AML-193 (cell line): Measurements from ENCODE around the gene TNFRSF25.
"Not testable (repeated sequence)": the region's sequence is repeated elsewhere in the genome, so short reads cannot be mapped to it uniquely, and the experiment has no call there.

Experiments
- DNase-seq, 2 experiments: peaks; one replicate each; lab custom pipeline; 2025; lab: John Stamatoyannopoulos, UW

Gene TNFRSF25

GRCh38 chr1:6435547-6435946 is 30.4 kb downstream of the TNFRSF25 start:
- DNase-seq: no peak

- no peak for DNase-seq
Observed at GRCh38 chr1:6435129-6435528, 30.8 kb downstream of the TNFRSF25 start.

DNA sequence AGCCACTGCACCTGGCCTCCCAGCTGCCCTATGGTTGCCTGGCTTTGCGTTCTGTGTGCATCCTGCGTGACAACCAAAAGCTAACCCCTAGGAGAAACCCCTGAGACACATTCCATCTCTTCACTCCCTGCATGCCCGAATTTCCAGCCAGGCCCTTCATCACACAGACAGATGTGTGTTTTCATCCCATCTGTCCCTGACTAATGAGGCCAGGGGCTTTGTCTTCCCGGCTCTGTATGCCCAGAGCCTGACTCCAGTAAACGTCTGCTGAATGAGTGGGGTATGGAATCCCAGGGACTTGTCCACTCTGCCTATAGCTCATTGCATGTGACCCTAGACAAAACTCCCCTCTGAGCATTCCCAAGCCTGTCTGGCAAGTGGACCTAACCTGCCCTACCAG is 31.8 kb downstream of the TNFRSF25 start:
- no peak for DNase-seq

DNA sequence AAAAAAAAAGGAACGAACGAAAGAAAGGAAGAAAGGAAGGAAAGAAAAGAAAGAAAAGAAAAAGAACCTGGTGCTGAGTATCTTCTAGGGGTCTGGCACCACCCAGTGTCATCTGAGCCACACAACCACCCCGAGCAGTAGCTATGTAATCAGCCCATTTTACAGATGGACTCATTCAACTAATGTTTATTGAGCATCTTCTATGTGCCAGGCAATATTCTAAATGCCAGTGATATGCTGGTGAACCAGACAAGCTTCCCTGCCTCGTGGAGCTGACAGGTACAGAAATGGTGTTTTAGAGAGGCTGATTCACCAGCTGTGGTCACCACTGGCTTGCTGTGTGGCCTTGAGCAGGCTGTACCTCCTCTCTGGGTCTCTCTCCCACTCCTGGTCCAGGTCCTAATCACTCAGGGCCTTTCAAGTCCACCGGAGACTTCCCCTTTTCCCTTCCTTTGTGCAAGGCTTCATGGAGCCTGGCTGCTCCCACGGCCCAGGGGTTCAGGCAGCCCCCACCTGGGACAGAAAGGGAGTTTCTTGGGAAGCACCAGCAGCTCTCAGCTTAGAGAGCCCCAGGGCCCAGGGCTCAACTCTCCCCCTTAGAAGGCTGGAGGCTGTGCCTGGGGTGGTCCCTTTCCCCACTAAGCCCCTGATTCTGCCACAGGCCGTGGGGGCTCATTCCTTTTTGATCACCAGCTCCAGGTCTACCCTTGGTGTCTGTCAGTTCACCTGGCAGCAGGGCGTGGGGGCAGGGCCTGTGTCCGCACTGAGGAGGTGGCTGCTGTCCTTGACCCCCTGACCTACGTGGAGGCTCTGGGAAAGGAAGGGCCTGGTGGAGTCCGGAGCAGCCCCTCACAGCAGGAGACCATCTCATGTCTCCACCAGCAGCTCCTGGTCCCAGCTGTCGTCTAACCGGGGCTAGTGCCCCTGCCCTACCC is 34.1 kb downstream of the TNFRSF25 start:
- DNase-seq: not testable (repeated sequence)

DNA sequence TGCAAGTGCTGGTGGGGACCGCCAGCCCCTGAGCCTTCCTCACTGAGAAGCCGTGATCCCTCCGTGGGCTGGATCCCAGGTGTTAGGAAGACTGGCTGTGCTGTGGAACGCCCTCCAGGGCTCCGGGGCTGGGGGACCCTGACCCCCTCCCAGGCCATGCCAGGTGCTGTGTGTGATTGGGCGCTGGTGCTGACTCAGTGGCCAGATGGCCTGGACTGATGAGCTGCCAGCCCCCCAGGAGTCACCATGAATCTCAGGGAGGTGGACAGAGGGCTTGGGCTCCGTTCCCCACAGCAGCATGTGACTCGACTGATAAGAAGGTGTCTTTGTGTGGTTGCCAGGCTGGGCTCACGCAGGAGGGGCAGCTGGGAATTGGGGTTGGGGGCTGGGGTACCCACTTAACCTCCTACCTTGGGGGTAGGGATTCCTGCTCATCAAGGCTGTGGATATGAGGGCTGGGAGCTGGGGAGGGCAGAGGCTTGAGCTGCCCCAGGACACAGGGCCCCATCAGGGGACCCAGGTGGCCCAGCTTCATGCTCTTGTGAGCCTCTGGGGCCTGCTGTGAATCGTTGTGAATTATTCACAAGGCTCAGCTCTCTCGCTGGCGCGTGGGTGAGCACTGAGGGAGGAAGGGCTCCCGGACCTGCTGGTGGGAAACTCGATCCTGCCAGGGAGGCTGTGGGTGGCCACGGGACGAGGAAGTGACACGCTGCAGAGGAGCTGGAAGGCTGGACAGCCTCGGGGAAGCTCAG is 36.1 kb downstream of the TNFRSF25 start:
- DNase-seq: not testable (repeated sequence)

DNA sequence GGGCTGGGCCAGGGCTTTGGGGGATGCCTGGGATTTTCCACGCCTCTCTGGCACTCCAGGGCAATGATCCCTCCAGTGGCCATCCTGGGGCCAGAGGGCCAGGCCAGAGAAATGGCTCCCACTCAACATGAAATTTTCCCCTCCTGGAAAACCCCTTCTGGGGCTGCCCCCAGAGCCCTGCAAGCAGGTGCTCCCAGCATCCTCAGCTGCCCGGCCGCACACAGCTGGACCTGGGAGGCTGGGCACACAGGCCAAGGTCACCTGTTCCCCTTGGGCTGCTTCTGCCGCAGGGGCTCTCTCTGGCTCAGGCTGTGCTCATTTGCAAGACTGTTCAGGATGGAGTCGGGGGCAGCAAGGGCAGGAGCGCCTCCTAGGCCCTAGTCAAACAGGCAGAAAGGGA is 37.5 kb downstream of the TNFRSF25 start:
- DNase-seq: not testable (repeated sequence)

DNA sequence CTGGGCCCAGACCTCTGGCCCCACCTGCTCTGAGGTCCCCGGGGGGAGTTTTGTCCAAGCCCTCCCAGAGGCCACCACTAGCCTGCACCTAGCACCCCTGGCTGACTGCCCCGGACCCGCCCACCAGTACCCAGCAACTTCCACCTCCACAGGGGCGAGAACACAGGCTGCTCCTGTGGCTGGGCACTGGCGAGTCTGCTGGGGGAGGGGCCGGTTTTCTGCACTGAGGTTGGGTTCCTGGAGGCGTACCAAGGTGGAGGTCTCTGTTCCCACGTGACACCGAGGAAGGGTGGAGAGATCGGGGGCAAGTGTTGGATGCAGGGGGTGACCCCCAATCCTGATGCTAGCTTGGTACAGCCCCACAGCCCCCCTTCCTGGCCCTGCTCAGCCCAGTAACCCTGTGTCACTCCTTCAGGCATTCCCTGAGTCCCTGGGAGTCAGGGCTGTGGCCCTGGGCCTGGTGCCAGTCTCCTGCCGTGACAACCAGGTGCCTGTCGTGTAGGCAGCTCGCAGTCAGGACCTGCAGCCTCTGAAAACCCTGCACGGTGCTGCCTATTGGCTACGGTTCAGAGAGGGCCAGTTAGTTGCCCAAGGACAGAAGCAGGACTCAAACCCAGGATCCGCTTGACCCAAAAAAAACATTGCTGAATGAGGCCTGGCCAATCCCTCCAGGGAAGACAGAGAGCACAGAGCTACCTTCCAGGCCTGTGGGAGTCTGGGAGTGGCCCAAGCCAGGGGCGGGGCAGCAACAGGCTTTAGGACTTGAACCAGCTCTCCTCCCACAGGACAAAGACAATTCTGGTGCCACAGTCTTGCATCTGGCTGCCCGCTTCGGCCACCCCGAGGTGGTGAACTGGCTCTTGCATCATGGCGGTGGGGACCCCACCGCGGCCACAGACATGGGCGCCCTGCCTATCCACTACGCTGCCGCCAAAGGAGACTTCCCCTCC is 38.3 kb downstream of the TNFRSF25 start:
- DNase-seq: no peak

- no peak for DNase-seq
Observed at GRCh38 chr1:6426972-6427350, 39.0 kb downstream of the TNFRSF25 start.

GRCh38 chr1:6426277-6426971 is 39.5 kb downstream of the TNFRSF25 start:
- DNase-seq: no peak

DNA sequence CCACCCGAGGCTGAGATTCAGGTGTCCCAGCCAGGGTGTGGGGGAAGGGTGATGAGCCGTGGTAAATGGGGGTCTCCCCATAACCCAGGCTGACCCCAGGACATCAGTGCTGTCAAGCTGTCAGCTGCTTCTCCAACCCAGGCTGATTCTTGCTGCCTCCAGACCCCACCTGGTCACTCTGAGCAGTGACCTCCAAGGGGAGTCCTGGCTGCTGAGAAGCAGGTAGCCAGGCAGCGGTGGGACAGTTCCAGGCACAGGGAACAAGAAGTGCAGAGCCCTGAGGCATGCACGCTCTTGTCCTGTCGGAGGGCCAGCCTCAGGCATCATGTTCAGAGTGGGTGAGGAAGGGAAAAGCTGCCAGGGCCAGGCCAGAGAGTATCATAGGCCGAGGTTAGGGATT is 40.3 kb downstream of the TNFRSF25 start:
- no peak for DNase-seq

DNA sequence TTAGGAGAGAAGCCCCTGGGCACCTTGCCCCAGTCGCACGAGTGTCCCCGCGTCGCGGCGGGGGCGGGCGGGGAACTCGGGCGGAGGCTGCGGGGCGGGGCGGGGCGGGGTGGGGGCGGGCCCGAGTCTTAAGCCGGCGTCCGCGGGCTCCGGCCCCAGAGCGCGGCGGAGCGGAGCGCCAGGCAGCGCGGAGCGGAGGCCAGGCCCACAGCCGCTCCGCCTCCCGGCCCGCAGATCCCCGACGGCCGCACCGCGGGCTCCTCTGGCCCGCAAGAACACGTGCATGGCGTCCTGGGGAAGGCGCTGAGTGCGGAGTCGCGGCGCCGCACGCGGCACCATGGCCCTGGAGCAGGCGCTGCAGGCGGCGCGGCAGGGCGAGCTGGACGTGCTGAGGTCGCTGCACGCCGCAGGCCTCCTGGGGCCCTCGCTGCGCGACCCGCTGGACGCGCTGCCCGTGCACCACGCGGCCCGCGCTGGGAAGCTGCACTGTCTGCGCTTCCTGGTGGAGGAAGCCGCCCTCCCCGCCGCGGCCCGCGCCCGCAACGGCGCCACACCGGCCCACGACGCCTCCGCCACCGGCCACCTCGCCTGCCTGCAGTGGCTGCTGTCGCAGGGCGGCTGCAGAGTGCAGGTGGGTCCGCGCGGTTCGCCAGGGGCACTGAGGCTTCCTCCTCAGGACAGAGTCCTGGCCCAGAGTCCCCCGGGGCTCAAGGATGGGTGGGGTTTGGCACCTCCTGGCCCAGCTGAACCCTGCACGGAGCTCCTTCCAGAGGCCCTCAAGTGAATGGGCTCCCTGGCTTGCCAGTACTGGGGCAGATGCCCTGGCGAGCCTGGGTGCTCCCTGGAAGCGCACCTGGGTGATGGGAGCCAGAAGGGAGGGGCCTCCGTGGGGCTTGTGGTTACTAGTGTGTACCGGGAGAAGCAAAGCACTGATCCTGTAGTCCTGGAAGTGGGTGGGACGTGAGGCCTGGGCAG is 41.1 kb downstream of the TNFRSF25 start, which contains the start of gene ESPN:
Gene ESPN, plus strand, starts transcription at position 158 of the 975 bp plus-strand sequence. Its CDS starts 180 bp downstream, at position 338.
- DNase-seq: no peak

GRCh38 chr1:6424000-6424565 is 41.9 kb downstream of the TNFRSF25 start:
- DNase-seq: no peak

- DNase-seq: peak; percentile 12 to 15
Observed at GRCh38 chr1:6423321-6423999, 42.5 kb downstream of the TNFRSF25 start.

GRCh38 chr1:6421266-6421665 is 44.7 kb downstream of the TNFRSF25 start:
- no peak for DNase-seq

DNA sequence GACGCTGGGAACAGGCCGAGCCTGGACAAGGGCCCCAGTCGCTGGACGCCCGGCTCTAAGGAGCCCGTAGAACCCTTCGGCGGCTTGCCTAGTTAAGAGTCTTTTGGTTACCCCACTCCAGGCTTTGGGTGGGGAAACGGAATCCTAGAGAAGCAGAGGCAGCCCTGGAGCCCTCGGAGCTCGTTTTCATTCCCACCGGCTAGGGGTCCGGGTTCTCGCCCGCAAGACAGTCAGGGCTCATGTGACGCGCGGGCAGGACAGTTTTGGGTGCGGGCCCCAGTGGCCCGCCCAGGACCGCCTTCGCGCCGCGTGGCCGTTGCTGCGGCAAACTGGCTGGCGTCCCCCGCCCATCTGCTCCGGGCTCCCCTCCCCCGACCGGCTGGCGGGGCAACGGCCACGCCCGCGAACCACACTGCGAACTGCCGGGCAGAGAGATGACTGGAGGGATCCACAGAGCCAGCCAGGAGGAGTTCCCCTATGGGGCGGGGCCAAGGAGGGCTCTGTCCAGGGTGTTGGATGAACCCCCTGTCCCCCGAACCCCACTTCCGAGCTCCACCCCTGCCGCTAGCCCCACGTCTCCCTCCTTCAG is 45.4 kb downstream of the TNFRSF25 start:
- no peak for DNase-seq

GRCh38 chr1:6419804-6420453 is 46.0 kb downstream of the TNFRSF25 start, which contains the start of gene HES2:
HES2 (minus strand) TSS chr1:6419919; CDS start chr1:6419820, 99 bp downstream.
- no peak for DNase-seq

DNA sequence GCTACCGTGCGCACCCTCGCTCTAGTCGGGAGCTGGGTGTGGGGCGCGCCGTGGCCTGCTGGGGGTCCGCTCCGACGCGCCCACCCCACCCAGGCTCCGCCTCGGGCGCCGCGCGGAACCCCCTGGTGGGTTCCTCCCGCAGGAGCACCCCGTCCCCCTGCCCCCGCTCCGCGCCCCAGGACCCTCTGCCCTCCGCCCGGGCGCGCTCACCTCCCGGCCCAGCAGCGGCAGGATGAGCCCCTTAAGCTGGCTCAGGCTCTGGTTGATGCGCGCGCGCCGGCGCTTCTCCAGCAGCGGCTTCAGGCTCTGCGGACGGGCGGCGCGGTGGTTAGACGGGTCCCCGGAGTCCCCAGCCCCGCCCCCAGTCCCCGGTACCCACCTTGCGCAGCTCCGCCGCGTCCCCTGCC is 46.6 kb downstream of the TNFRSF25 start:
- DNase-seq: no peak
